Brain microvascular endothelial cell (primary cell): Measurements from ENCODE around the gene WRNIP1.
"Not testable (repeated sequence)": the region's sequence is repeated elsewhere in the genome, so short reads cannot be mapped to it uniquely, and the experiment has no call there.

Source experiments
- DNase-seq: peaks from one replicate; pipeline ENCODE4 v3.0.0-alpha.2; 2020
- H3K27ac ChIP-seq: fragments of 250-450 bp; sonication (Bioruptor Pico); 2 replicates; pipeline ENCODE4 v1.5.1; 2020; ENCODE audit warnings: mild to moderate bottlenecking, moderate library complexity
- H3K27me3 ChIP-seq: fragments of 250-450 bp; sonication (Bioruptor Pico); replicated peaks from 2 replicates; pipeline ENCODE4 v1.5.1; 2020; ENCODE audit warnings: mild to moderate bottlenecking
- H3K36me3 ChIP-seq: fragments of 250-450 bp; sonication (Bioruptor Pico); replicated peaks from 2 replicates; pipeline ENCODE4 v1.5.1; 2020; ENCODE audit warnings: mild to moderate bottlenecking
- H3K4me3 ChIP-seq: 2 replicates; pipeline ENCODE4 v1.5.1; 2011; ENCODE audit warnings: low read depth, mild to moderate bottlenecking, control low read depth, low read length, moderate library complexity
- CTCF ChIP-seq: IDR thresholded peaks from 2 replicates; pipeline ENCODE4 v1.5.1; 2011; ENCODE audit warnings: low read depth, mild to moderate bottlenecking, moderate library complexity, low read length, control low read depth, inconsistent platforms; ENCODE audit errors: missing control alignments
- in situ Hi-C: cut with HindIII; loops from 2 replicates; pipeline ENCODE4 v1.10.0; 2017; ENCODE audit warnings: low sequenced_read_pairs, low pct_ligation_motif_present

The WRNIP1 gene

GRCh38 chr6:2797564-2798031 is 32.4 kb downstream of the WRNIP1 start:
- TF ChIP-seq CTCF = no peak
- in situ Hi-C loops = no loop called here
- Histone ChIP-seq H3K36me3 (no peaks in the 10 kb centered on the region), H3K27ac (no peak overlapping the region), H3K27me3 (no peaks in the 10 kb centered on the region), H3K4me3 (no peak overlapping the region)
- DNase-seq = no peak

- no peak for DNase-seq
- H3K36me3 ChIP-seq = no peaks in the 10 kb centered on the region
- H3K4me3 ChIP-seq = no peak overlapping the region
- no peaks in the 10 kb centered on the region for H3K27me3 ChIP-seq
- in situ Hi-C loops = no loop called here
- no peak overlapping the region for H3K27ac ChIP-seq
- no peak for TF ChIP-seq CTCF
Measured at GRCh38 chr6:2798586-2799134, 33.5 kb downstream of the WRNIP1 start.

- in situ Hi-C loops = no loop called here
- no peak for TF ChIP-seq CTCF
Measured at GRCh38 chr6:2799936-2800527, 34.8 kb downstream of the WRNIP1 start.

GRCh38 chr6:2800552-2801316 is 35.5 kb downstream of the WRNIP1 start:
- in situ Hi-C loops = no loop called here
- DNase-seq = no peak
- TF ChIP-seq CTCF = no peak
- Histone ChIP-seq H3K4me3 (no peak overlapping the region), H3K27ac (no peak overlapping the region), H3K36me3 (no peaks in the 10 kb centered on the region), H3K27me3 (no peaks in the 10 kb centered on the region)

More at GRCh38 chr6:2799936-2800527, 34.8 kb downstream of the WRNIP1 start:
- H3K27me3 ChIP-seq = no peaks in the 10 kb centered on the region
- no peaks in the 10 kb centered on the region for H3K36me3 ChIP-seq
- no peak overlapping the region for H3K27ac ChIP-seq
- DNase-seq = no peak
- H3K4me3 ChIP-seq = no peak overlapping the region

GRCh38 chr6:2801687-2802086 is 36.5 kb downstream of the WRNIP1 start:
- in situ Hi-C loops, DNase-seq, H3K36me3 ChIP-seq, H3K4me3 ChIP-seq, H3K27me3 ChIP-seq, H3K27ac ChIP-seq: not testable (repeated sequence)

- in situ Hi-C loops = no loop called here
- no peak for DNase-seq
- TF ChIP-seq CTCF = no peak
- Histone ChIP-seq H3K27me3 (no peaks in the 10 kb centered on the region), H3K4me3 (no peak overlapping the region), H3K27ac (no peak overlapping the region), H3K36me3 (no peaks in the 10 kb centered on the region)
Measured at GRCh38 chr6:2802521-2803060, 37.4 kb downstream of the WRNIP1 start.
